Measurements from ENCODE around the gene ABCA6. TPM values are rescaled to one million over a fixed set of nuclear protein-coding genes. Genes with fewer than 3 reads are reported as not detected.

ABCA6 gene
- total and polyA plus RNA-seq, 10 of the 15 experiments (the other 5 are each of a cell fraction or from before 2014, with no cell fraction given), result 6.8 to 36.9 (median 12.6) TPM

DNA sequence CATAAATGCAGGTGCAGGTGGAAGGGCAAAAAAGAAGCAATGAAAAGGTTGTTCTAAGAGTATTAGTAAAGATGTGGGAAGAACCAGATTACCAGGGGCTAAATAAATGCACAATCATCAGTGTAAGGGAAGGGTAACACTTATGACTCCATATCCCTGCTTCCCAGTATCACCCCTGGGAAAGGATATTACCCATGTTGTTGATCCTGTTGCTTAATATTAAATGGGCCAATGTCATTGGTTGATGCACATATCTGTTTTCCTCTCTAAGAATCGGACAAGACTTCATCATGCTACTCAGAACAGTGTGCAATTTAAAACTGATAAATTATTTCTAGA is 34.7 kb upstream of the ABCA6 start:
- H3K36me3 ChIP-seq (ENCODE audit: control insufficient read depth in 2 of 2, insufficient read depth in 2 of 2, low read length in 1 of 2), result no peaks in the 10 kb centered on the region
- no TSS peak for BruUV-seq (replicated peaks)
- H4K20me1 ChIP-seq (ENCODE audit: control insufficient read depth, insufficient read depth), result no peaks in the 10 kb centered on the region
- CTCF ChIA-PET, result no interaction called here
- no peaks in the 10 kb centered on the region for H3K4me1 ChIP-seq (ENCODE audit: control insufficient read depth, insufficient read depth, low read length)
- H3K79me2 ChIP-seq (ENCODE audit: control insufficient read depth, insufficient read depth, low read length), result no peaks in the 10 kb centered on the region
- H2AFZ ChIP-seq (ENCODE audit: control insufficient read depth, low read depth, low read length), result no peak overlapping the region
- POLR2A ChIA-PET, result no interaction called here
- TF ChIP-seq ZZZ3 (IDR thresholded peaks at IDR 0.05; ENCODE audit: control insufficient read depth, insufficient read length, low read depth) (no peak), SMAD1 (IDR thresholded peaks at IDR 0.05; ENCODE audit: low read depth, partially characterized antibody) (no peak)
- H3K4me2 ChIP-seq (ENCODE audit: control insufficient read depth, insufficient read depth), result no peak overlapping the region
- intact Hi-C loops (cut with micrococcal nuclease; ENCODE audit: unreplicated experiment), result no loop called here
- DNase-seq (ENCODE audit: low read depth, low spot score) (no peak), ATAC-seq (no peak), FAIRE-seq (no peak)
- H3K4me3 ChIP-seq, result no peak overlapping the region
- SMC1A ChIA-PET (ENCODE audit: uncharacterized antibody, unreplicated experiment), result no interaction called here
- RAD21 ChIA-PET (ENCODE audit: unreplicated experiment), result no interaction called here
- WGBS (ENCODE audit: insufficient coverage, insufficient replicate concordance, low lambda C conversion rate, missing lambda C conversion rate), result 0% methylated on average over 1 of the region's 1 CpG
- H3K27me3 ChIP-seq (replicated peaks in 1 of 2; ENCODE audit: control insufficient read depth in 2 of 2, insufficient read depth in 2 of 2, low read length in 1 of 2), result no peaks in the 10 kb centered on the region
- no peak overlapping the region for H3K27ac ChIP-seq (ENCODE audit: control insufficient read depth, insufficient read depth)
- H3K9ac ChIP-seq (ENCODE audit: control insufficient read depth, insufficient read depth, low read length), result no peak overlapping the region
- in situ Hi-C loops (cut with MboI), result no loop called here
- no peaks in the 10 kb centered on the region for H3K9me3 ChIP-seq (replicated peaks; ENCODE audit: control insufficient read depth, insufficient read depth, low read length)

- Histone ChIP-seq H3K79me2 (ENCODE audit: control insufficient read depth, insufficient read depth, low read length) (no peaks in the 10 kb centered on the region), H4K20me1 (ENCODE audit: control insufficient read depth, insufficient read depth) (no peaks in the 10 kb centered on the region), H3K4me3 (no peak overlapping the region), H3K4me1 (ENCODE audit: control insufficient read depth, insufficient read depth, low read length) (no peaks in the 10 kb centered on the region), H3K9me3 (replicated peaks; ENCODE audit: control insufficient read depth, insufficient read depth, low read length) (no peaks in the 10 kb centered on the region), H3K9ac (ENCODE audit: control insufficient read depth, insufficient read depth, low read length) (no peak overlapping the region), H2AFZ (ENCODE audit: control insufficient read depth, low read depth, low read length) (no peak overlapping the region), H3K27ac (ENCODE audit: control insufficient read depth, insufficient read depth) (no peak overlapping the region), H3K27me3 (replicated peaks in 1 of 2; ENCODE audit: control insufficient read depth in 2 of 2, insufficient read depth in 2 of 2, low read length in 1 of 2) (no peaks in the 10 kb centered on the region), H3K36me3 (ENCODE audit: control insufficient read depth in 2 of 2, insufficient read depth in 2 of 2, low read length in 1 of 2) (no peaks in the 10 kb centered on the region), H3K4me2 (ENCODE audit: control insufficient read depth, insufficient read depth) (no peak overlapping the region)
- ChIA-PET CTCF (interaction anchor here (1.1 kb wide), 1 partner anchor 56 kb away, joined by 3 read pairs; no protein-coding TSS in a partner anchor), POLR2A (no interaction called here), RAD21 (ENCODE audit: unreplicated experiment) (no interaction called here), SMC1A (ENCODE audit: uncharacterized antibody, unreplicated experiment) (interaction anchor here (2.8 kb wide), 1 partner anchor 54 kb away, joined by 12 read pairs; no protein-coding TSS in a partner anchor)
- WGBS (ENCODE audit: insufficient coverage, insufficient replicate concordance, low lambda C conversion rate, missing lambda C conversion rate), result 45% methylated on average over 4 of the region's 4 CpGs
- no TSS peak for BruUV-seq (replicated peaks)
- DNase-seq (ENCODE audit: low read depth, low spot score) (no peak), FAIRE-seq (no peak), ATAC-seq (peak; percentile 40)
- intact Hi-C loops (cut with micrococcal nuclease; ENCODE audit: unreplicated experiment), result no loop called here
- TF ChIP-seq EZH2 (IDR thresholded peaks at IDR 0.05; ENCODE audit: borderline replicate concordance, control insufficient read depth, low read depth, low read length), result no peak
- TF ChIP-seq SPI1 (IDR thresholded peaks at IDR 0.05; ENCODE audit: borderline replicate concordance, insufficient read depth, low read depth, low read length), result peak; percentile 25; the same call in 1 of the 2 replicates
- TF ChIP-seq EGR1 (IDR thresholded peaks at IDR 0.05; ENCODE audit: borderline replicate concordance in 1 of 2, low read depth in 2 of 2, low read length in 2 of 2), result no peak
- in situ Hi-C loops (cut with MboI), result no loop called here
Measured at GRCh38 chr17:69175625-69176456, 34.1 kb upstream of the ABCA6 start.
